Activated naive CD8-positive, alpha-beta T cell (primary cell): ENCODE data around the gene EGR1.

ENCODE experiments used
- H3K27ac Mint-ChIP-seq: one replicate; pipeline ENCODE4 v1.8.0; 2021; ENCODE audit warnings: mixed read lengths
- H3K27me3 Mint-ChIP-seq: one replicate; pipeline ENCODE4 v1.8.0; 2021; ENCODE audit warnings: mixed read lengths
- H3K36me3 Mint-ChIP-seq: one replicate; pipeline ENCODE4 v1.8.0; 2021; ENCODE audit warnings: mixed read lengths
- H3K4me1 Mint-ChIP-seq: one replicate; pipeline ENCODE4 v1.8.0; 2021; ENCODE audit warnings: low read depth, mixed read lengths
- H3K4me3 Mint-ChIP-seq: one replicate; pipeline ENCODE4 v1.8.0; 2021; ENCODE audit warnings: mild to moderate bottlenecking, mixed read lengths
- H3K9me3 Mint-ChIP-seq: one replicate; pipeline ENCODE4 v1.8.0; 2021; ENCODE audit warnings: low read depth, mixed read lengths

Gene EGR1

DNA sequence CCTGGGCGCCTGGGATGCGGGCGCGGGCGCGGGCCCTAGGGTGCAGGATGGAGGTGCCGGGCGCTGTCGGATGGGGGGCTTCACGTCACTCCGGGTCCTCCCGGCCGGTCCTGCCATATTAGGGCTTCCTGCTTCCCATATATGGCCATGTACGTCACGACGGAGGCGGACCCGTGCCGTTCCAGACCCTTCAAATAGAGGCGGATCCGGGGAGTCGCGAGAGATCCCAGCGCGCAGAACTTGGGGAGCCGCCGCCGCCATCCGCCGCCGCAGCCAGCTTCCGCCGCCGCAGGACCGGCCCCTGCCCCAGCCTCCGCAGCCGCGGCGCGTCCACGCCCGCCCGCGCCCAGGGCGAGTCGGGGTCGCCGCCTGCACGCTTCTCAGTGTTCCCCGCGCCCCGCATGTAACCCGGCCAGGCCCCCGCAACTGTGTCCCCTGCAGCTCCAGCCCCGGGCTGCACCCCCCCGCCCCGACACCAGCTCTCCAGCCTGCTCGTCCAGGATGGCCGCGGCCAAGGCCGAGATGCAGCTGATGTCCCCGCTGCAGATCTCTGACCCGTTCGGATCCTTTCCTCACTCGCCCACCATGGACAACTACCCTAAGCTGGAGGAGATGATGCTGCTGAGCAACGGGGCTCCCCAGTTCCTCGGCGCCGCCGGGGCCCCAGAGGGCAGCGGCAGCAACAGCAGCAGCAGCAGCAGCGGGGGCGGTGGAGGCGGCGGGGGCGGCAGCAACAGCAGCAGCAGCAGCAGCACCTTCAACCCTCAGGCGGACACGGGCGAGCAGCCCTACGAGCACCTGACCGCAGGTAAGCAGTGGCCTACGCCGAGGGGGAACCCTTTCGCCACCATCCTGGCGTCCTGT is at the start of gene EGR1:
EGR1 (plus strand) TSS at position 219 of the 864 bp plus-strand sequence; CDS start at position 502, 283 bp downstream.
- no peaks in the 10 kb centered on the region for H3K27me3 Mint-ChIP-seq
- H3K36me3 Mint-ChIP-seq = peaks cover 14% of the 10 kb centered on the region
- no peaks in the 10 kb centered on the region for H3K9me3 Mint-ChIP-seq

DNA sequence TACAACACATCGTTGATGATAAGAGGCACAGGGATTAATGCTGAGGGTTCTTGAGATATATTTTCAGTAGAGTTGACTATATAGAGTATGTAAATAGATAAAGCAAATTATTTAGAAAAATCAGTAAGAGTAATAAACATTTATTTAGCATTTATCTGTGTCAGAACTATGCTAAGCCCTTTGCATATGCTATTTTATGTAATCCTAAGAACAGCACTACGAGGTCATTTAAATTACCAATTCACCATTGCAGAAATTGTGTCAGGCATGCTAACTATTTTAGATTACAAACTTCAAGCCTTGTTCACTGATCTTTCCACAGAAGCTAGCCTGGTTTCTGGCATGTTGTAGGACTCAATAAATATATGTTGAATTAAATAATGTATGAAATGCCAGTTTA is 46.8 kb upstream of the EGR1 start:
- Mint-ChIP-seq H3K27me3 (no peaks in the 10 kb centered on the region), H3K4me1 (no peaks in the 10 kb centered on the region), H3K4me3 (no peak overlapping the region), H3K27ac (no peak overlapping the region), H3K9me3 (no peaks in the 10 kb centered on the region), H3K36me3 (peaks cover 9% of the 10 kb centered on the region)

More for the DNA sequence above, at the start of gene EGR1:
- H3K27ac Mint-ChIP-seq = peak within 1 kb of the TSS; percentile 78
- H3K4me3 Mint-ChIP-seq = peak within 1 kb of the TSS; percentile 90
- H3K4me1 Mint-ChIP-seq = peaks cover 34% of the 10 kb centered on the region

- Mint-ChIP-seq H3K27ac (no peak overlapping the region), H3K4me3 (no peak overlapping the region), H3K36me3 (peaks cover 16% of the 10 kb centered on the region), H3K4me1 (no peaks in the 10 kb centered on the region), H3K27me3 (no peaks in the 10 kb centered on the region), H3K9me3 (no peaks in the 10 kb centered on the region)
These were observed 40.2 kb upstream of the EGR1 start for GRCh38 chr5:138425079-138425478.

GRCh38 chr5:138435943-138436342 is 29.3 kb upstream of the EGR1 start:
- Mint-ChIP-seq H3K9me3 (no peaks in the 10 kb centered on the region), H3K36me3 (peaks cover 5% of the 10 kb centered on the region), H3K27me3 (no peaks in the 10 kb centered on the region), H3K4me3 (no peak overlapping the region), H3K27ac (no peak overlapping the region), H3K4me1 (peaks cover 14% of the 10 kb centered on the region)

- H3K27ac Mint-ChIP-seq = no peak overlapping the region
- no peaks in the 10 kb centered on the region for H3K9me3 Mint-ChIP-seq
- peak overlapping the region; percentile 85 for H3K4me3 Mint-ChIP-seq
- peaks cover 2% of the 10 kb centered on the region for H3K36me3 Mint-ChIP-seq
- H3K4me1 Mint-ChIP-seq = peaks cover 14% of the 10 kb centered on the region
- H3K27me3 Mint-ChIP-seq = no peaks in the 10 kb centered on the region
These were observed 27.1 kb upstream of the EGR1 start for GRCh38 chr5:138438003-138438723.

- peaks cover 2% of the 10 kb centered on the region for H3K36me3 Mint-ChIP-seq
- no peaks in the 10 kb centered on the region for H3K27me3 Mint-ChIP-seq
- H3K4me1 Mint-ChIP-seq = peaks cover 14% of the 10 kb centered on the region
- H3K9me3 Mint-ChIP-seq = no peaks in the 10 kb centered on the region
- peak within 1 kb of the TSS; percentile 85 for H3K4me3 Mint-ChIP-seq
- no peak within 1 kb of the TSS for H3K27ac Mint-ChIP-seq
These were observed 26.4 kb upstream of the EGR1 start, which contains the start of gene REEP2 for GRCh38 chr5:138438724-138439476. REEP2 (plus strand) TSS chr5:138439057; CDS start chr5:138439209, 152 bp downstream.

DNA sequence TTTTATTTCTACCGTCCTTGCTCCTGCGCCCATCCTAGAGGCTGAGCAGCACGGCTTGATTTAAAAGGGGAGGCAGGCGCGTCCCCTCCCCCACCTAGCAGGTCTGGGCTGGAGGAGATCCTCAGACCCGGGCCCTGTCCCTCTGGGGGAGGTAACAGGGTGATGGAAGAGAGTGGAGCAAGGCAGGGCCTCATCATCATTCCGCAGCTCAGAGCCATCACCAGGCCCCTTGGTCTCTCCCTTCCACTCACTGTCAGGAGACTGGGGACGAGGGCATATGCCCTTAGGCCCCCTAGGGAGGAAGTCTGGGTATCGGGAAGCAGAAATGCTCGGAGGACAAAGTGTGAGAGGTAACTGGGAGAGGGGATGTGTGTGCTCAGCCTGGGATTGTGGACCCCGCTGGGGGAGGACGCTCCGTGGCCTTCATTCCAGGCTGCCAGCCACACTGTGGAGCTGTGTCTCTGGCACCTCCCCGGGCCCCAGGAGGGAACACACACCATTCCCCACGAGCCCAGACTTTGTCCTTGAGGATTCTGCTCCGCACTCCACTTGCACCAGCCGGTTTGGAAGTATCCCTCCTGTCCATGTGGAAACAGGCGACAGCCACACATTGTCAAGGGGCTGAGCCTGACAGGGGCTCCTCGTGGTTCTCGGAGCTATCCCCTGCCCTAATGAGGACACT is 25.7 kb upstream of the EGR1 start:
- no peaks in the 10 kb centered on the region for H3K9me3 Mint-ChIP-seq
- no peak overlapping the region for H3K27ac Mint-ChIP-seq
- no peaks in the 10 kb centered on the region for H3K27me3 Mint-ChIP-seq
- peak overlapping the region; percentile 80 for H3K4me3 Mint-ChIP-seq
- H3K4me1 Mint-ChIP-seq = peaks cover 14% of the 10 kb centered on the region
- H3K36me3 Mint-ChIP-seq = peaks cover 2% of the 10 kb centered on the region

DNA sequence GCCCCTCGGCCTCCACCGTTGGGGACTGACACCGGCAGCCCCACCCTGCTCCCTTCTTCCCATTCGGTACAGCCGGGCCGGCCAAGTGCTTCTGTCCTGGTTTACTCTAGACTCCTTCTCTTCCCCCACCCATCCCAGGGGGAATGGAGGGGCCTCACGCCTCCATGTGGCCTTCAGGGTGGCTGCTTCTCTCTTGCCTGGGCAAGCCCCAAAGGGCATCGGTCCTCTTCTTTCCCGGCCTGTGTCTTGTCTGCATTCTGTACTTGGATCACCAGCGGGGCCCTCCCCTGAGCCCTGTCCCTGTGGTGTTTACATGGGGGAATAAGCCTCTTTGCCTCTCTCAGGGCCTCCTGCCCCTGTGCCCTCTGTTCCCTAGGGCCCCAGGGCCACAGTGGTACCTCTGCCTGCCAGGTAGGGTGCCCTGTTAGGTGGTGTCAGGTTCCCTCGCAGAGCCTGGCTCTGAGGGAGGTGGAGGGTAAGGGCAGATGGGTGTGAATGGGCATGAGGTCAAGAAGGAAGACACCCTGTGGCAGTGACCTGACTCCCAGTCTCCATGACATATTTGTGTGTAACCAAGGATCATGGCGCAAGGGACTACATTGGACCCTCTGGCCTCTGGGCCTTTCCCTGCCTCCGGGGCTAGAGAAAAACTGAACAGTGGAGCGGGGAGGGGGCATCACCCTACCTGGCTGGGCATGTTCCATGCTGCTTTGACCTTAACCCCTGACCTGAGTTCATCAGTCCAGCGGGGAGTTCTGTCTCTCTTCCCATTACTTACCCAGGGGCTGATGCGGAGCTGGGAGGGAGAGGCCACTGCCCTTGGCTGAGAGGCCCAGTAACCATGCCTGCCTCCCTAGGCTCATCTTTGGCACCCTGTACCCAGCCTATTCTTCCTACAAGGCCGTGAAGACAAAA is 24.9 kb upstream of the EGR1 start:
- H3K27me3 Mint-ChIP-seq = no peaks in the 10 kb centered on the region
- no peaks in the 10 kb centered on the region for H3K9me3 Mint-ChIP-seq
- peaks cover 14% of the 10 kb centered on the region for H3K4me1 Mint-ChIP-seq
- H3K36me3 Mint-ChIP-seq = no peaks in the 10 kb centered on the region
- H3K4me3 Mint-ChIP-seq = peak overlapping the region; percentile 80
- H3K27ac Mint-ChIP-seq = peak overlapping the region; percentile 50

GRCh38 chr5:138441221-138441620 is 24.1 kb upstream of the EGR1 start:
- H3K9me3 Mint-ChIP-seq = no peaks in the 10 kb centered on the region
- peaks cover 14% of the 10 kb centered on the region for H3K4me1 Mint-ChIP-seq
- no peak overlapping the region for H3K4me3 Mint-ChIP-seq
- no peaks in the 10 kb centered on the region for H3K27me3 Mint-ChIP-seq
- no peak overlapping the region for H3K27ac Mint-ChIP-seq
- H3K36me3 Mint-ChIP-seq = no peaks in the 10 kb centered on the region

DNA sequence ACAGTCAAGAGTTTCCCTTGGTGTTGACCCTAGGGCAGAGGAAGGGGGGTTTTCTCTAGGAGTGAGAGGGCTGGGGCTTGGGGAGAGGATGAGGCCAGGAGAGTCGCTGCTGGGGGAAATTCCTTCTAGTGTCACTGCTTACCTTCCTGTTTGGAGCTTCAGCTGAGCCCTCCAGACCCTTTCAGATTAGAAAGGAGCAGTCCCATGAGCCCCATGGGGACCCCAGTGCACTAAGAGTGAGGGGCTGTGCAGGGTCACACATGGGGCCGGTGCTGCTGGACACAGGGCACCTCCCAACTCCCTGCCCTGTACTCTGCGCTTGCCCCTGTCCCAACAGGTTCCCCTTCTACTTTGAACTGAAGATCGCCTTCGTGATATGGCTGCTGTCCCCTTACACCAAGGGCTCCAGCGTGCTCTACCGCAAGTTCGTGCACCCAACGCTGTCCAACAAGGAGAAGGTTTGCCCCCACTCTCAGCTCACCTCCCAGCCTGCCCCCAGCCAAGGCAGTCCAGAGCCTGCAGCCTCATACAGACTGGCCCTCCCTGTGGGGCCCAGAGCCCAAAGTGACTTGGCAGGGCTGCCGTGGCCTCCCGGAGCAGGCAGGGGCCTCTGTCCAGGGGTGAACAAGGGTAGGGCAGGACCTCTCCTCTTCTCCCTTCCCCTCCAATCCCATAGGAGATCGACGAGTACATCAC is 21.1 kb upstream of the EGR1 start:
- H3K9me3 Mint-ChIP-seq = no peaks in the 10 kb centered on the region
- H3K27ac Mint-ChIP-seq = no peak overlapping the region
- no peaks in the 10 kb centered on the region for H3K27me3 Mint-ChIP-seq
- H3K4me3 Mint-ChIP-seq = no peak overlapping the region
- H3K4me1 Mint-ChIP-seq = peaks cover 8% of the 10 kb centered on the region
- H3K36me3 Mint-ChIP-seq = no peaks in the 10 kb centered on the region

- no peaks in the 10 kb centered on the region for H3K36me3 Mint-ChIP-seq
- peaks cover 6% of the 10 kb centered on the region for H3K4me1 Mint-ChIP-seq
- no peaks in the 10 kb centered on the region for H3K9me3 Mint-ChIP-seq
- no peak overlapping the region for H3K27ac Mint-ChIP-seq
- no peak overlapping the region for H3K4me3 Mint-ChIP-seq
- H3K27me3 Mint-ChIP-seq = no peaks in the 10 kb centered on the region
These were observed 20.3 kb upstream of the EGR1 start for GRCh38 chr5:138444774-138445546.

GRCh38 chr5:138445547-138446271 is 19.6 kb upstream of the EGR1 start:
- Mint-ChIP-seq H3K27ac (no peak overlapping the region), H3K27me3 (no peaks in the 10 kb centered on the region), H3K4me3 (no peak overlapping the region), H3K9me3 (no peaks in the 10 kb centered on the region), H3K36me3 (no peaks in the 10 kb centered on the region), H3K4me1 (peaks cover 7% of the 10 kb centered on the region)
